ENCODE results near the gene ALDH3A2. TPM values are rescaled to one million over a fixed set of nuclear protein-coding genes. Genes with fewer than 3 reads are reported as not detected.

Gene ALDH3A2
- total RNA-seq, 1 experiment from 2014 or later = 44.4 TPM

- no TSS peak for BruUV-seq (replicated peaks)
- no peak for ATAC-seq
Observed at GRCh38 chr17:19723964-19724363, 75.4 kb downstream of the ALDH3A2 start.

GRCh38 chr17:19724501-19725420 is 76.2 kb downstream of the ALDH3A2 start:
- no peaks in the 10 kb centered on the region; the same call in none of the 2 replicates for H3K4me1 ChIP-seq (ENCODE audit: control insufficient read depth, insufficient read depth, low read length)
- in situ Hi-C loops (cut with HindIII; ENCODE audit: low pct_unique_long_range_greater_than_20kb, low sequenced_read_pairs) = no loop called here
- TF ChIP-seq, protein P1, sequence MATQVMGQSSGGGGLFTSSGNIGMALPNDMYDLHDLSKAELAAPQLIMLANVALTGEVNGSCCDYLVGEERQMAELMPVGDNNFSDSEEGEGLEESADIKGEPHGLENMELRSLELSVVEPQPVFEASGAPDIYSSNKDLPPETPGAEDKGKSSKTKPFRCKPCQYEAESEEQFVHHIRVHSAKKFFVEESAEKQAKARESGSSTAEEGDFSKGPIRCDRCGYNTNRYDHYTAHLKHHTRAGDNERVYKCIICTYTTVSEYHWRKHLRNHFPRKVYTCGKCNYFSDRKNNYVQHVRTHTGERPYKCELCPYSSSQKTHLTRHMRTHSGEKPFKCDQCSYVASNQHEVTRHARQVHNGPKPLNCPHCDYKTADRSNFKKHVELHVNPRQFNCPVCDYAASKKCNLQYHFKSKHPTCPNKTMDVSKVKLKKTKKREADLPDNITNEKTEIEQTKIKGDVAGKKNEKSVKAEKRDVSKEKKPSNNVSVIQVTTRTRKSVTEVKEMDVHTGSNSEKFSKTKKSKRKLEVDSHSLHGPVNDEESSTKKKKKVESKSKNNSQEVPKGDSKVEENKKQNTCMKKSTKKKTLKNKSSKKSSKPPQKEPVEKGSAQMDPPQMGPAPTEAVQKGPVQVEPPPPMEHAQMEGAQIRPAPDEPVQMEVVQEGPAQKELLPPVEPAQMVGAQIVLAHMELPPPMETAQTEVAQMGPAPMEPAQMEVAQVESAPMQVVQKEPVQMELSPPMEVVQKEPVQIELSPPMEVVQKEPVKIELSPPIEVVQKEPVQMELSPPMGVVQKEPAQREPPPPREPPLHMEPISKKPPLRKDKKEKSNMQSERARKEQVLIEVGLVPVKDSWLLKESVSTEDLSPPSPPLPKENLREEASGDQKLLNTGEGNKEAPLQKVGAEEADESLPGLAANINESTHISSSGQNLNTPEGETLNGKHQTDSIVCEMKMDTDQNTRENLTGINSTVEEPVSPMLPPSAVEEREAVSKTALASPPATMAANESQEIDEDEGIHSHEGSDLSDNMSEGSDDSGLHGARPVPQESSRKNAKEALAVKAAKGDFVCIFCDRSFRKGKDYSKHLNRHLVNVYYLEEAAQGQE (IDR thresholded peaks at IDR 0.05; ENCODE audit: insufficient read depth in 1 of 2, low read depth in 2 of 2, low read length in 1 of 2) = no peak
- no peak for TF ChIP-seq POLR2AphosphoS5 (IDR thresholded peaks at IDR 0.05; ENCODE audit: low read depth, low read length)
- no peak for ATAC-seq
- intact Hi-C loops (cut with micrococcal nuclease; ENCODE audit: unreplicated experiment) = no loop called here
- BruUV-seq (replicated peaks) = no TSS peak
- ChIA-PET CTCF (no interaction called here), POLR2A (no interaction called here)
- H3K9me3 ChIP-seq (ENCODE audit: control insufficient read depth, insufficient read depth, low read depth, low read length) = no peaks in the 10 kb centered on the region
- H3K4me3 ChIP-seq (ENCODE audit: low read depth in 2 of 2, low read length in 2 of 2) = no peak overlapping the region
- no peak for DNase-seq (ENCODE audit: low read depth, low spot score)
- H3K36me3 ChIP-seq (ENCODE audit: control insufficient read depth, insufficient read depth, low read length) = no peaks in the 10 kb centered on the region
- H3K27me3 ChIP-seq (ENCODE audit: control insufficient read depth, insufficient read depth, low read length) = no peaks in the 10 kb centered on the region
- H3K27ac ChIP-seq (ENCODE audit: low read length) = no peak overlapping the region

More at GRCh38 chr17:19723964-19724363, 75.4 kb downstream of the ALDH3A2 start:
- CTCF ChIA-PET = no interaction called here
- in situ Hi-C loops (cut with HindIII; ENCODE audit: low pct_unique_long_range_greater_than_20kb, low sequenced_read_pairs) (no loop called here), intact Hi-C loops (cut with micrococcal nuclease; ENCODE audit: unreplicated experiment) (no loop called here)
- H3K9me3 ChIP-seq (ENCODE audit: control insufficient read depth, insufficient read depth, low read depth, low read length) = no peaks in the 10 kb centered on the region
- H3K36me3 ChIP-seq (ENCODE audit: control insufficient read depth, insufficient read depth, low read length) = no peaks in the 10 kb centered on the region
- H3K27me3 ChIP-seq (ENCODE audit: control insufficient read depth, insufficient read depth, low read length) = no peaks in the 10 kb centered on the region
- TF ChIP-seq SIN3A (IDR thresholded peaks at IDR 0.05; ENCODE audit: borderline replicate concordance, insufficient read depth, low read depth, low read length) (no peak), CTCF (IDR thresholded peaks at IDR 0.05) (no peak), TCF7L2 (IDR thresholded peaks at IDR 0.05; ENCODE audit: low read depth, low read length) (no peak), POLR2AphosphoS5 (IDR thresholded peaks at IDR 0.05; ENCODE audit: low read depth, low read length) (no peak)
- TF ChIP-seq, protein P1 (IDR thresholded peaks at IDR 0.05; ENCODE audit: insufficient read depth in 1 of 2, low read depth in 2 of 2, low read length in 1 of 2) = no peak
- H3K4me1 ChIP-seq (ENCODE audit: control insufficient read depth, insufficient read depth, low read length) = peaks cover 3% of the 10 kb centered on the region
- POLR2A ChIA-PET = no interaction called here
- H3K27ac ChIP-seq (ENCODE audit: low read length) = no peak overlapping the region
- H3K4me3 ChIP-seq (ENCODE audit: low read depth in 2 of 2, low read length in 2 of 2) = no peak overlapping the region
- no peak for DNase-seq (ENCODE audit: low read depth, low spot score)
